HEK293 (cell line): ENCODE results near the gene TRMT61A.
A peak's percentile ranks its signal among the peaks of the same experiment; 100 is the strongest.

ENCODE experiments used
- GLIS1 ChIP-seq: fragments of 450-650 bp; formaldehyde crosslinking; IDR thresholded peaks from 2 replicates; pipeline ENCODE4 v1.5.1; 2016; ENCODE audit warnings: missing biosample characterization, missing genetic modification characterization
- KLF1 ChIP-seq: fragments of 450-650 bp; formaldehyde crosslinking; IDR thresholded peaks from 2 replicates; pipeline ENCODE4 v1.5.1; 2016; ENCODE audit warnings: missing biosample characterization, missing genetic modification characterization
- REPIN1 ChIP-seq: fragments of 450-650 bp; formaldehyde crosslinking; IDR thresholded peaks from 2 replicates; pipeline ENCODE4 v1.5.1; 2017; ENCODE audit warnings: missing biosample characterization, missing genetic modification characterization, low read depth
- ZEB2 ChIP-seq: fragments of 450-650 bp; formaldehyde crosslinking; IDR thresholded peaks from 2 replicates; pipeline ENCODE4 v1.5.1; 2016; ENCODE audit warnings: missing biosample characterization, missing genetic modification characterization
- ZFP69B ChIP-seq: fragments of 450-650 bp; formaldehyde crosslinking; IDR thresholded peaks from 2 replicates; pipeline ENCODE4 v1.5.1; 2016; ENCODE audit warnings: missing biosample characterization, missing genetic modification characterization
- ZNF121 ChIP-seq: fragments of 450-650 bp; formaldehyde crosslinking; IDR thresholded peaks from 2 replicates; pipeline ENCODE4 v1.5.1; 2016; ENCODE audit warnings: missing biosample characterization, missing genetic modification characterization
- ZNF140 ChIP-seq: fragments of 450-650 bp; formaldehyde crosslinking; IDR thresholded peaks from 2 replicates; pipeline ENCODE4 v1.5.1; 2016; ENCODE audit warnings: missing biosample characterization, missing genetic modification characterization
- ZNF223 ChIP-seq: fragments of 450-650 bp; formaldehyde crosslinking; IDR thresholded peaks from 2 replicates; pipeline ENCODE4 v1.5.1; 2016; ENCODE audit warnings: missing biosample characterization, missing genetic modification characterization
- ZNF239 ChIP-seq: fragments of 450-650 bp; formaldehyde crosslinking; IDR thresholded peaks from 2 replicates; pipeline ENCODE4 v1.5.1; 2016; ENCODE audit warnings: missing biosample characterization, missing genetic modification characterization
- ZNF335 ChIP-seq: fragments of 450-650 bp; formaldehyde crosslinking; conservative IDR thresholded peaks from 2 replicates; pipeline ENCODE4 v1.5.1; 2016; ENCODE audit warnings: missing biosample characterization, missing genetic modification characterization
- ZNF433 ChIP-seq: fragments of 450-650 bp; formaldehyde crosslinking; IDR thresholded peaks from 2 replicates; pipeline ENCODE4 v1.5.1; 2016; ENCODE audit warnings: missing biosample characterization, missing genetic modification characterization, low read depth
- ZNF560 ChIP-seq: fragments of 450-650 bp; formaldehyde crosslinking; IDR thresholded peaks from 2 replicates; pipeline ENCODE4 v1.5.1; 2017; ENCODE audit warnings: missing biosample characterization, missing genetic modification characterization, borderline replicate concordance
- ZNF600 ChIP-seq: fragments of 450-650 bp; formaldehyde crosslinking; IDR thresholded peaks from 2 replicates; pipeline ENCODE4 v1.5.1; 2016; ENCODE audit warnings: missing biosample characterization, missing genetic modification characterization
- ZNF626 ChIP-seq: fragments of 450-650 bp; sonication (Bioruptor Pico); formaldehyde crosslinking; IDR thresholded peaks from 2 replicates; pipeline ENCODE4 v1.5.1; 2018; ENCODE audit warnings: missing biosample characterization, missing genetic modification characterization, inconsistent platforms
- TF ChIP-seq, protein P1 (sequence below): fragments of 450-650 bp; formaldehyde crosslinking; IDR thresholded peaks from 2 replicates; pipeline ENCODE4 v1.5.0; 2017; ENCODE audit warnings: missing biosample characterization, missing genetic modification characterization, borderline replicate concordance
- TF ChIP-seq, protein P2 (sequence below): fragments of 450-650 bp; formaldehyde crosslinking; optimal IDR thresholded peaks from 2 replicates; pipeline ENCODE3; 2016; ENCODE audit warnings: missing biosample characterization, mild to moderate bottlenecking, missing genetic modification characterization
- TF ChIP-seq, protein P3 (sequence below): fragments of 450-650 bp; formaldehyde crosslinking; IDR thresholded peaks from 2 replicates; pipeline ENCODE4 v1.5.1; 2016; ENCODE audit warnings: missing biosample characterization, missing genetic modification characterization
- TF ChIP-seq, protein P4 (sequence below): sonication (generic); formaldehyde crosslinking; IDR thresholded peaks from 2 replicates; pipeline ENCODE4 v1.8.1; 2022; ENCODE audit warnings: mild to moderate bottlenecking, moderate library complexity, missing genetic modification reagents
- TF ChIP-seq, protein P5 (sequence below): fragments of 450-650 bp; formaldehyde crosslinking; IDR thresholded peaks from 2 replicates; pipeline ENCODE4 v1.5.1; 2017; ENCODE audit warnings: missing biosample characterization, missing genetic modification characterization
- TF ChIP-seq, protein P6 (sequence below): fragments of 450-650 bp; formaldehyde crosslinking; IDR thresholded peaks from 2 replicates; pipeline ENCODE4 v1.5.1; 2016; ENCODE audit warnings: missing biosample characterization, missing genetic modification characterization
- TF ChIP-seq, protein P7 (sequence below): fragments of 450-650 bp; formaldehyde crosslinking; IDR thresholded peaks from 2 replicates; pipeline ENCODE4 v1.5.1; 2016; ENCODE audit warnings: missing biosample characterization, missing genetic modification characterization
- TF ChIP-seq, protein P8 (sequence below): fragments of 450-650 bp; formaldehyde crosslinking; IDR thresholded peaks from 2 replicates; pipeline ENCODE4 v1.5.1; 2016; ENCODE audit warnings: missing biosample characterization, missing genetic modification characterization

The TRMT61A gene

DNA sequence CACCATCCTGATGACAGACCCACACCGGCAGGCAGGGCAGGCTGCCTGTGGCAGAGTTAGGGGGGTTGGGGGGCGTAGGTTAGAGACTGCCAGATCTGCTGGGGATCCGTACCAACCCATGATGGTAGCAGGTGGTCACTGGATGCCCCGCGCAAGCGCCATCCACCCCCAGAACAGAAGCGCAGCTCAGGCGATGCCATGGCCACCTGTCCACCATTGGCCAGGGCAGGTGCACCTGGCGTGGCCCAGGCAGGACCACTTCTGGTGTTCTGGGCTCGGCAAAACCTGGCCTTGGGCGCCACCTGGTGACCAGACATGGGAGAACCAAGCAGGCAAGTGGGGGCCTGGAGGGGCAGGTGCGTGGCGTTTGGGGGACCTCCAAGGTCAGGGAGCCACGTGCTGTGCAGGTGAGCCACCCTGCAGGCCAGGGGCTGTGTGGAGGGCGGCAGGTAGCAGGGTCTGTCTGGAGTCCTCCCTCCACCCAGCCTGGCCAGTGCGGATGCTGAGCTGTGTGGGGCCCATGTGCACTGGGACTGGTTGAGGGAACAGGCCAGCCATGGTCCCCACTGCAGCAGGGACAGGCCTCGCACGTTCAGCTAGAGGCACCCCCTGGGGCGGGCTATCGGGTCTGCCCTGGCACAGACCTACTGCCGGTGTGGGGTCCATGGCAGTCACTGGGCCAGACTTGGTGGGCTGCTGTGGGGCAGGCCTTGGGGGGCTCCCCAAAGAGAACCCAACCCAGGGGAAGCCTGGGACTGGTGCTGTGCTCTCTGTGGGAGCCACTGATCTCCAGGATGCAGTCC, 17.9 kb downstream of the TRMT61A start (continued):
- TF ChIP-seq, protein P1, sequence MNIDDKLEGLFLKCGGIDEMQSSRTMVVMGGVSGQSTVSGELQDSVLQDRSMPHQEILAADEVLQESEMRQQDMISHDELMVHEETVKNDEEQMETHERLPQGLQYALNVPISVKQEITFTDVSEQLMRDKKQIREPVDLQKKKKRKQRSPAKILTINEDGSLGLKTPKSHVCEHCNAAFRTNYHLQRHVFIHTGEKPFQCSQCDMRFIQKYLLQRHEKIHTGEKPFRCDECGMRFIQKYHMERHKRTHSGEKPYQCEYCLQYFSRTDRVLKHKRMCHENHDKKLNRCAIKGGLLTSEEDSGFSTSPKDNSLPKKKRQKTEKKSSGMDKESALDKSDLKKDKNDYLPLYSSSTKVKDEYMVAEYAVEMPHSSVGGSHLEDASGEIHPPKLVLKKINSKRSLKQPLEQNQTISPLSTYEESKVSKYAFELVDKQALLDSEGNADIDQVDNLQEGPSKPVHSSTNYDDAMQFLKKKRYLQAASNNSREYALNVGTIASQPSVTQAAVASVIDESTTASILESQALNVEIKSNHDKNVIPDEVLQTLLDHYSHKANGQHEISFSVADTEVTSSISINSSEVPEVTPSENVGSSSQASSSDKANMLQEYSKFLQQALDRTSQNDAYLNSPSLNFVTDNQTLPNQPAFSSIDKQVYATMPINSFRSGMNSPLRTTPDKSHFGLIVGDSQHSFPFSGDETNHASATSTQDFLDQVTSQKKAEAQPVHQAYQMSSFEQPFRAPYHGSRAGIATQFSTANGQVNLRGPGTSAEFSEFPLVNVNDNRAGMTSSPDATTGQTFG (tag by site-specific recombination) = no peak
- TF ChIP-seq, protein P2, sequence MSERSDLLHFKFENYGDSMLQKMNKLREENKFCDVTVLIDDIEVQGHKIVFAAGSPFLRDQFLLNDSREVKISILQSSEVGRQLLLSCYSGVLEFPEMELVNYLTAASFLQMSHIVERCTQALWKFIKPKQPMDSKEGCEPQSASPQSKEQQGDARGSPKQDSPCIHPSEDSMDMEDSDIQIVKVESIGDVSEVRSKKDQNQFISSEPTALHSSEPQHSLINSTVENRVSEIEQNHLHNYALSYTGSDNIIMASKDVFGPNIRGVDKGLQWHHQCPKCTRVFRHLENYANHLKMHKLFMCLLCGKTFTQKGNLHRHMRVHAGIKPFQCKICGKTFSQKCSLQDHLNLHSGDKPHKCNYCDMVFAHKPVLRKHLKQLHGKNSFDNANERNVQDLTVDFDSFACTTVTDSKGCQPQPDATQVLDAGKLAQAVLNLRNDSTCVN (tag by site-specific recombination) = peak; percentile 20
- TF ChIP-seq, protein P3, sequence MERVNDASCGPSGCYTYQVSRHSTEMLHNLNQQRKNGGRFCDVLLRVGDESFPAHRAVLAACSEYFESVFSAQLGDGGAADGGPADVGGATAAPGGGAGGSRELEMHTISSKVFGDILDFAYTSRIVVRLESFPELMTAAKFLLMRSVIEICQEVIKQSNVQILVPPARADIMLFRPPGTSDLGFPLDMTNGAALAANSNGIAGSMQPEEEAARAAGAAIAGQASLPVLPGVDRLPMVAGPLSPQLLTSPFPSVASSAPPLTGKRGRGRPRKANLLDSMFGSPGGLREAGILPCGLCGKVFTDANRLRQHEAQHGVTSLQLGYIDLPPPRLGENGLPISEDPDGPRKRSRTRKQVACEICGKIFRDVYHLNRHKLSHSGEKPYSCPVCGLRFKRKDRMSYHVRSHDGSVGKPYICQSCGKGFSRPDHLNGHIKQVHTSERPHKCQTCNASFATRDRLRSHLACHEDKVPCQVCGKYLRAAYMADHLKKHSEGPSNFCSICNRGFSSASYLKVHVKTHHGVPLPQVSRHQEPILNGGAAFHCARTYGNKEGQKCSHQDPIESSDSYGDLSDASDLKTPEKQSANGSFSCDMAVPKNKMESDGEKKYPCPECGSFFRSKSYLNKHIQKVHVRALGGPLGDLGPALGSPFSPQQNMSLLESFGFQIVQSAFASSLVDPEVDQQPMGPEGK (tag by site-specific recombination) = peak; percentile 99
- TF ChIP-seq ZNF140 (tag by site-specific recombination) (no peak), REPIN1 (tag by site-specific recombination) (0 out of 2 replicates have a peak, but pooled peaks have one; percentile 63), ZNF121 (tag by site-specific recombination) (0 out of 2 replicates have a peak, but pooled peaks have one; percentile 33), GLIS1 (tag by site-specific recombination) (peak; percentile 91), ZNF433 (tag by site-specific recombination) (no peak), KLF1 (peak; percentile 25; the same call in 1 of the 2 replicates), ZNF600 (tag by site-specific recombination) (peak; percentile 95), ZNF239 (tag by site-specific recombination) (no peak), ZNF626 (no peak), ZNF560 (tag by site-specific recombination) (no peak), ZNF335 (tag by site-specific recombination) (peak; percentile 100), ZEB2 (tag by site-specific recombination) (peak; percentile 92; the same call in 1 of the 2 replicates), ZFP69B (peak; percentile 96), ZNF223 (tag by site-specific recombination) (peak; percentile 47; the same call in 1 of the 2 replicates)
- TF ChIP-seq, protein P4, sequence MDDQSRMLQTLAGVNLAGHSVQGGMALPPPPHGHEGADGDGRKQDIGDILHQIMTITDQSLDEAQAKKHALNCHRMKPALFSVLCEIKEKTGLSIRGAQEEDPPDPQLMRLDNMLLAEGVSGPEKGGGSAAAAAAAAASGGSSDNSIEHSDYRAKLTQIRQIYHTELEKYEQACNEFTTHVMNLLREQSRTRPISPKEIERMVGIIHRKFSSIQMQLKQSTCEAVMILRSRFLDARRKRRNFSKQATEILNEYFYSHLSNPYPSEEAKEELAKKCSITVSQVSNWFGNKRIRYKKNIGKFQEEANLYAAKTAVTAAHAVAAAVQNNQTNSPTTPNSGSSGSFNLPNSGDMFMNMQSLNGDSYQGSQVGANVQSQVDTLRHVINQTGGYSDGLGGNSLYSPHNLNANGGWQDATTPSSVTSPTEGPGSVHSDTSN (CRISPR knock-in tag) = 0 out of 2 replicates have a peak, but pooled peaks have one; percentile 43
- TF ChIP-seq, protein P5, sequence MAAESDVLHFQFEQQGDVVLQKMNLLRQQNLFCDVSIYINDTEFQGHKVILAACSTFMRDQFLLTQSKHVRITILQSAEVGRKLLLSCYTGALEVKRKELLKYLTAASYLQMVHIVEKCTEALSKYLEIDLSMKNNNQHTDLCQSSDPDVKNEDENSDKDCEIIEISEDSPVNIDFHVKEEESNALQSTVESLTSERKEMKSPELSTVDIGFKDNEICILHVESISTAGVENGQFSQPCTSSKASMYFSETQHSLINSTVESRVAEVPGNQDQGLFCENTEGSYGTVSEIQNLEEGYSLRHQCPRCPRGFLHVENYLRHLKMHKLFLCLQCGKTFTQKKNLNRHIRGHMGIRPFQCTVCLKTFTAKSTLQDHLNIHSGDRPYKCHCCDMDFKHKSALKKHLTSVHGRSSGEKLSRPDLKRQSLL (tag by site-specific recombination) = no peak
- TF ChIP-seq, protein P6, sequence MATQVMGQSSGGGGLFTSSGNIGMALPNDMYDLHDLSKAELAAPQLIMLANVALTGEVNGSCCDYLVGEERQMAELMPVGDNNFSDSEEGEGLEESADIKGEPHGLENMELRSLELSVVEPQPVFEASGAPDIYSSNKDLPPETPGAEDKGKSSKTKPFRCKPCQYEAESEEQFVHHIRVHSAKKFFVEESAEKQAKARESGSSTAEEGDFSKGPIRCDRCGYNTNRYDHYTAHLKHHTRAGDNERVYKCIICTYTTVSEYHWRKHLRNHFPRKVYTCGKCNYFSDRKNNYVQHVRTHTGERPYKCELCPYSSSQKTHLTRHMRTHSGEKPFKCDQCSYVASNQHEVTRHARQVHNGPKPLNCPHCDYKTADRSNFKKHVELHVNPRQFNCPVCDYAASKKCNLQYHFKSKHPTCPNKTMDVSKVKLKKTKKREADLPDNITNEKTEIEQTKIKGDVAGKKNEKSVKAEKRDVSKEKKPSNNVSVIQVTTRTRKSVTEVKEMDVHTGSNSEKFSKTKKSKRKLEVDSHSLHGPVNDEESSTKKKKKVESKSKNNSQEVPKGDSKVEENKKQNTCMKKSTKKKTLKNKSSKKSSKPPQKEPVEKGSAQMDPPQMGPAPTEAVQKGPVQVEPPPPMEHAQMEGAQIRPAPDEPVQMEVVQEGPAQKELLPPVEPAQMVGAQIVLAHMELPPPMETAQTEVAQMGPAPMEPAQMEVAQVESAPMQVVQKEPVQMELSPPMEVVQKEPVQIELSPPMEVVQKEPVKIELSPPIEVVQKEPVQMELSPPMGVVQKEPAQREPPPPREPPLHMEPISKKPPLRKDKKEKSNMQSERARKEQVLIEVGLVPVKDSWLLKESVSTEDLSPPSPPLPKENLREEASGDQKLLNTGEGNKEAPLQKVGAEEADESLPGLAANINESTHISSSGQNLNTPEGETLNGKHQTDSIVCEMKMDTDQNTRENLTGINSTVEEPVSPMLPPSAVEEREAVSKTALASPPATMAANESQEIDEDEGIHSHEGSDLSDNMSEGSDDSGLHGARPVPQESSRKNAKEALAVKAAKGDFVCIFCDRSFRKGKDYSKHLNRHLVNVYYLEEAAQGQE = 0 out of 2 replicates have a peak, but pooled peaks have one; percentile 19
- TF ChIP-seq, protein P7, sequence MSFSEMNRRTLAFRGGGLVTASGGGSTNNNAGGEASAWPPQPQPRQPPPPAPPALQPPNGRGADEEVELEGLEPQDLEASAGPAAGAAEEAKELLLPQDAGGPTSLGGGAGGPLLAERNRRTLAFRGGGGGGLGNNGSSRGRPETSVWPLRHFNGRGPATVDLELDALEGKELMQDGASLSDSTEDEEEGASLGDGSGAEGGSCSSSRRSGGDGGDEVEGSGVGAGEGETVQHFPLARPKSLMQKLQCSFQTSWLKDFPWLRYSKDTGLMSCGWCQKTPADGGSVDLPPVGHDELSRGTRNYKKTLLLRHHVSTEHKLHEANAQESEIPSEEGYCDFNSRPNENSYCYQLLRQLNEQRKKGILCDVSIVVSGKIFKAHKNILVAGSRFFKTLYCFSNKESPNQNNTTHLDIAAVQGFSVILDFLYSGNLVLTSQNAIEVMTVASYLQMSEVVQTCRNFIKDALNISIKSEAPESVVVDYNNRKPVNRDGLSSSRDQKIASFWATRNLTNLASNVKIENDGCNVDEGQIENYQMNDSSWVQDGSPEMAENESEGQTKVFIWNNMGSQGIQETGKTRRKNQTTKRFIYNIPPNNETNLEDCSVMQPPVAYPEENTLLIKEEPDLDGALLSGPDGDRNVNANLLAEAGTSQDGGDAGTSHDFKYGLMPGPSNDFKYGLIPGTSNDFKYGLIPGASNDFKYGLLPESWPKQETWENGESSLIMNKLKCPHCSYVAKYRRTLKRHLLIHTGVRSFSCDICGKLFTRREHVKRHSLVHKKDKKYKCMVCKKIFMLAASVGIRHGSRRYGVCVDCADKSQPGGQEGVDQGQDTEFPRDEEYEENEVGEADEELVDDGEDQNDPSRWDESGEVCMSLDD (tag by site-specific recombination) = peak; percentile 91
- TF ChIP-seq, protein P8, sequence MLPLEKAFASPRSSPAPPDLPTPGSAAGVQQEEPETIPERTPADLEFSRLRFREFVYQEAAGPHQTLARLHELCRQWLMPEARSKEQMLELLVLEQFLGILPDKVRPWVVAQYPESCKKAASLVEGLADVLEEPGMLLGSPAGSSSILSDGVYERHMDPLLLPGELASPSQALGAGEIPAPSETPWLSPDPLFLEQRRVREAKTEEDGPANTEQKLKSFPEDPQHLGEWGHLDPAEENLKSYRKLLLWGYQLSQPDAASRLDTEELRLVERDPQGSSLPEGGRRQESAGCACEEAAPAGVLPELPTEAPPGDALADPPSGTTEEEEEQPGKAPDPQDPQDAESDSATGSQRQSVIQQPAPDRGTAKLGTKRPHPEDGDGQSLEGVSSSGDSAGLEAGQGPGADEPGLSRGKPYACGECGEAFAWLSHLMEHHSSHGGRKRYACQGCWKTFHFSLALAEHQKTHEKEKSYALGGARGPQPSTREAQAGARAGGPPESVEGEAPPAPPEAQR = no peak
